Activated effector memory CD4-positive, alpha-beta T cell treated with Interleukin-2 at 50 U/mL for 16 hours (primary cell): ENCODE measurements around the gene MRPS15.
A peak's percentile ranks its signal among the peaks of the same experiment; 100 is the strongest.
"Not testable (repeated sequence)": the region's sequence is repeated elsewhere in the genome, so short reads cannot be mapped to it uniquely, and the experiment has no call there.

Source experiments
- DNase-seq: peaks from one replicate; pipeline ENCODE4 v3.0.0-alpha.2; 2020

Gene MRPS15

GRCh38 chr1:36463803-36464604 is at the start of gene MRPS15:
Gene MRPS15, minus strand, starts transcription at chr1:36464384. Its CDS starts 109 bp downstream, at chr1:36464275.
- peak; percentile 90 for DNase-seq

- DNase-seq: no peak
These were observed 48.7 kb upstream of the MRPS15 start for GRCh38 chr1:36512842-36513241.

GRCh38 chr1:36511804-36512798 is 47.9 kb upstream of the MRPS15 start:
- no peak for DNase-seq

- DNase-seq: not testable (repeated sequence)
These were observed 47.0 kb upstream of the MRPS15 start for GRCh38 chr1:36511220-36511619.

GRCh38 chr1:36510418-36510817 is 46.2 kb upstream of the MRPS15 start:
- no peak for DNase-seq

- no peak for DNase-seq
These were observed 44.1 kb upstream of the MRPS15 start for GRCh38 chr1:36508257-36508656.

GRCh38 chr1:36506276-36506920 is 42.2 kb upstream of the MRPS15 start:
- no peak for DNase-seq

GRCh38 chr1:36503733-36504132 is 39.5 kb upstream of the MRPS15 start:
- no peak for DNase-seq

- DNase-seq: no peak
These were observed 39.0 kb upstream of the MRPS15 start for GRCh38 chr1:36503159-36503558.

- DNase-seq: no peak
These were observed 38.4 kb upstream of the MRPS15 start for GRCh38 chr1:36502616-36503015.

- not testable (repeated sequence) for DNase-seq
These were observed 37.7 kb upstream of the MRPS15 start for GRCh38 chr1:36501911-36502310.

- DNase-seq: no peak
These were observed 33.0 kb upstream of the MRPS15 start for GRCh38 chr1:36497207-36497606.

- DNase-seq: no peak
These were observed 30.8 kb upstream of the MRPS15 start for GRCh38 chr1:36494971-36495370.

- no peak for DNase-seq
These were observed 29.3 kb upstream of the MRPS15 start for GRCh38 chr1:36493524-36493923.

- DNase-seq: no peak
These were observed 28.3 kb upstream of the MRPS15 start for GRCh38 chr1:36492491-36492890.

- not testable (repeated sequence) for DNase-seq
These were observed 25.3 kb upstream of the MRPS15 start for GRCh38 chr1:36489258-36490051.

- DNase-seq: no peak
These were observed 23.7 kb upstream of the MRPS15 start for GRCh38 chr1:36487906-36488305.

- DNase-seq: not testable (repeated sequence)
These were observed 23.1 kb upstream of the MRPS15 start for GRCh38 chr1:36487336-36487725.

GRCh38 chr1:36486439-36487335 is 22.5 kb upstream of the MRPS15 start:
- no peak for DNase-seq

- DNase-seq: no peak
These were observed 21.9 kb upstream of the MRPS15 start for GRCh38 chr1:36486093-36486438.

GRCh38 chr1:36484099-36484498 is 19.9 kb upstream of the MRPS15 start:
- no peak for DNase-seq
